GM23338 (cell line): ENCODE measurements around the gene CDK5R1.

Experiments
- CREB1 ChIP-seq: fragments of 250-450 bp; sonication (Bioruptor Pico); IDR thresholded peaks from 2 replicates; pipeline ENCODE4 v1.5.0; 2020; ENCODE audit warnings: low read depth, mild to moderate bottlenecking, moderate library complexity
- CTCF ChIP-seq, 2 experiments: fragments of 200-600 bp in 1 of 2; sonication (generic) in 1 of 2; conservative IDR thresholded peaks; 2 replicates each; pipeline versions ENCODE4 v1.5.1 to v1.6.1; 2016 to 2017; ENCODE audit warnings: antibody characterized with exemption in 2 of 2, low read depth in 2 of 2, mild to moderate bottlenecking in 2 of 2, moderate library complexity in 1 of 2
- EZH2 ChIP-seq: fragments of 200-600 bp; sonication (generic); IDR thresholded peaks from one replicate; pipeline ENCODE4 v1.8.0; 2017; ENCODE audit warnings: antibody characterized with exemption, mild to moderate bottlenecking, low read depth; ENCODE audit not compliant: unreplicated experiment
- REST ChIP-seq: IDR thresholded peaks from one replicate; pipeline ENCODE4 v1.6.1; 2018; ENCODE audit warnings: antibody characterized with exemption; ENCODE audit not compliant: unreplicated experiment

- TF ChIP-seq CTCF (conservative IDR thresholded peaks at IDR 0.05; ENCODE audit: low read depth in 2 of 2) (no peak), CREB1 (CRISPR knock-in tag) (no peak), EZH2 (no peak), REST (no peak)
These were observed 25.3 kb upstream of the CDK5R1 start for GRCh38 chr17:32461498-32461852.
